ENCODE measurements around the gene CRB2. TPM values are rescaled to one million over a fixed set of nuclear protein-coding genes. Genes with fewer than 3 reads are reported as not detected.

The CRB2 gene
- total and polyA plus RNA-seq, 2 of the 13 experiments (the other 11 are each of a cell fraction or from before 2014, with no cell fraction given) = 0.01 to 0.29 TPM

DNA sequence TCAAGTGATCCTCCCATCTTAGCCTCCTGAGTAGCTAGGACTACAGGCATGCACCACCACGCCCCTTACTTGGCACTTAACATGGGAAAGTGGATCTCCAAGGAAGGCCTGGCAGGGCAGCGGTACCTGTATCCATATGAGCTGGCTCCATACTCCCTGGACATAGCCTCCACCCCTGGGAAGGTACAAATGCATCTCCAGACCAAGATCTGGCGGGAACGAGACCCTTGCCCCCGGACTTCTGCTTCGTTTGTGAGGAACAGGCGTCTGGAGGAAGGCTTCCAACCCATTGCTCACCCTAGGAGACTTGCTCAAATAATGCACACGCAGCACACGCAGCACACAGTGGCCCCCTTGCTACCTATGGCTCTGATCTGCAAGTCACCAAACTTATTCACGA, 55.2 kb downstream of the CRB2 start (continued):
- TF ChIP-seq, protein P1, sequence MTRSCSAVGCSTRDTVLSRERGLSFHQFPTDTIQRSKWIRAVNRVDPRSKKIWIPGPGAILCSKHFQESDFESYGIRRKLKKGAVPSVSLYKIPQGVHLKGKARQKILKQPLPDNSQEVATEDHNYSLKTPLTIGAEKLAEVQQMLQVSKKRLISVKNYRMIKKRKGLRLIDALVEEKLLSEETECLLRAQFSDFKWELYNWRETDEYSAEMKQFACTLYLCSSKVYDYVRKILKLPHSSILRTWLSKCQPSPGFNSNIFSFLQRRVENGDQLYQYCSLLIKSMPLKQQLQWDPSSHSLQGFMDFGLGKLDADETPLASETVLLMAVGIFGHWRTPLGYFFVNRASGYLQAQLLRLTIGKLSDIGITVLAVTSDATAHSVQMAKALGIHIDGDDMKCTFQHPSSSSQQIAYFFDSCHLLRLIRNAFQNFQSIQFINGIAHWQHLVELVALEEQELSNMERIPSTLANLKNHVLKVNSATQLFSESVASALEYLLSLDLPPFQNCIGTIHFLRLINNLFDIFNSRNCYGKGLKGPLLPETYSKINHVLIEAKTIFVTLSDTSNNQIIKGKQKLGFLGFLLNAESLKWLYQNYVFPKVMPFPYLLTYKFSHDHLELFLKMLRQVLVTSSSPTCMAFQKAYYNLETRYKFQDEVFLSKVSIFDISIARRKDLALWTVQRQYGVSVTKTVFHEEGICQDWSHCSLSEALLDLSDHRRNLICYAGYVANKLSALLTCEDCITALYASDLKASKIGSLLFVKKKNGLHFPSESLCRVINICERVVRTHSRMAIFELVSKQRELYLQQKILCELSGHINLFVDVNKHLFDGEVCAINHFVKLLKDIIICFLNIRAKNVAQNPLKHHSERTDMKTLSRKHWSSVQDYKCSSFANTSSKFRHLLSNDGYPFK (CRISPR knock-in tag; IDR thresholded peaks at IDR 0.05; ENCODE audit: borderline replicate concordance) = no peak
- TF ChIP-seq REXO4 (CRISPR knock-in tag; IDR thresholded peaks at IDR 0.05; ENCODE audit: borderline replicate concordance) = no peak
- no peak for TF ChIP-seq THAP11 (CRISPR knock-in tag; IDR thresholded peaks at IDR 0.05)
- TF ChIP-seq ZNF589 (CRISPR knock-in tag; conservative IDR thresholded peaks at IDR 0.05) = no peak

DNA sequence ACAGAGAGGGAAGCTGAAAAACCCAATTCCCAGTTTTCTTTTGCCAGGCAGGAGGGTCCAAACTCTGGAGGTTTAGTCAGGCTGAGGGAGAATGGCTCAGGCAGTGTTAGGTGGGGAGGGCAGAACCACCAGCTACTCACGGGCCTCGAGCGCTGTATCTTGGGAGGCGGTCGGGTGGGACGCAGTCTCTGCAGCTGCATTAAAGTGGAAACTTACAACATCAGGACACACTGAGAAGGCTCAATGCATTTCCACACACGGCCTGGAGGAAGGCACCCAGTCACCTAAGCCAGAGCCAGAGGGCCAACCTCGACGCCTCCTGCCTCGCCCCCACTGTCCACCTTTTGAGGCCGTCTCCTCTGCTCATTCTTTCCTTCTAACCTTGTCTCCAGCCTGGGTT, 55.6 kb downstream of the CRB2 start:
- H2AFZ ChIP-seq (ENCODE audit: low read length) = no peak overlapping the region
- H3K9ac ChIP-seq (ENCODE audit: insufficient read depth, low read depth, low read length) = no peak overlapping the region
- no peaks in the 10 kb centered on the region for H3K4me1 ChIP-seq (ENCODE audit: insufficient read depth, low read length)
- H3K4me2 ChIP-seq (ENCODE audit: low read depth, low read length) = no peak overlapping the region
- DNase-seq (ENCODE audit: low spot score) (no peak), ATAC-seq (no peak), FAIRE-seq (no peak)
- no peaks in the 10 kb centered on the region for H4K20me1 ChIP-seq (ENCODE audit: insufficient read depth, low read length)
- TF ChIP-seq NFKB2 (CRISPR knock-in tag; IDR thresholded peaks at IDR 0.05; ENCODE audit: borderline replicate concordance) (no peak), IRX3 (CRISPR knock-in tag; IDR thresholded peaks at IDR 0.05; ENCODE audit: borderline replicate concordance, low read depth) (no peak)
- in situ Hi-C loops (cut with HindIII; ENCODE audit: extremely low pct_ligation_motif_present, low pct_unique_long_range_greater_than_20kb) = loop anchor here (25.0 kb wide), 1 partner anchor 626 kb away; no protein-coding TSS in a partner anchor
- H3K4me3 ChIP-seq (replicated peaks in 1 of 3; ENCODE audit: insufficient read depth in 1 of 3, low read depth in 2 of 3, low read length in 3 of 3) = no peak overlapping the region
- no peaks in the 10 kb centered on the region for H3K9me3 ChIP-seq (ENCODE audit: low read length)
- no peaks in the 10 kb centered on the region for H3K79me2 ChIP-seq (ENCODE audit: insufficient read depth, low read length)
- WGBS (ENCODE audit: low lambda C conversion rate) = 99% methylated on average over 10 of the region's 11 CpGs
- no peaks in the 10 kb centered on the region for H3K27me3 ChIP-seq (ENCODE audit: control insufficient read depth in 1 of 2, insufficient read depth in 2 of 2, low read length in 2 of 2)
- BruUV-seq (replicated peaks) = no TSS peak
- intact Hi-C loops (cut with micrococcal nuclease; ENCODE audit: unreplicated experiment) = no loop called here
- ChIA-PET POLR2A (no interaction called here), CTCF (ENCODE audit: low intra/inter-chr PET ratio, low total read pairs) (no interaction called here)
- no peak overlapping the region for H3K27ac ChIP-seq (ENCODE audit: extremely low read length, insufficient read depth, low read length)
- H3K36me3 ChIP-seq (replicated peaks in 1 of 2; ENCODE audit: control insufficient read depth in 1 of 2, insufficient read depth in 2 of 2, low read length in 2 of 2) = peaks cover 4 to 8% of the 10 kb centered on the region in 2 experiments; a peak in 3 of 5 replicates
